Measurements from ENCODE around the gene OPA1.

OPA1 gene

GRCh38 chr3:193553586-193553985 is 39.4 kb upstream of the OPA1 start:
- no peak for TF ChIP-seq EZH2phosphoT487 (IDR thresholded peaks at IDR 0.05; ENCODE audit: borderline replicate concordance)
- TF ChIP-seq CTCF (conservative IDR thresholded peaks at IDR 0.05; ENCODE audit: low read length), result no peak
- H3K4me1 ChIP-seq (ENCODE audit: insufficient read depth, low read length, poor library complexity, severe bottlenecking), result no peaks in the 10 kb centered on the region
- no peak overlapping the region for H3K4me3 ChIP-seq (ENCODE audit: low read length, poor library complexity, severe bottlenecking)
- no peaks in the 10 kb centered on the region for H3K9me3 ChIP-seq (ENCODE audit: insufficient read depth, low read depth, low read length)
- H3K9ac ChIP-seq (ENCODE audit: low read depth, low read length, poor library complexity, severe bottlenecking), result no peak overlapping the region
- H3F3A ChIP-seq (ENCODE audit: low read depth), result no peaks in the 10 kb centered on the region
- no peaks in the 10 kb centered on the region for H3K79me2 ChIP-seq (ENCODE audit: insufficient read depth, low read length)
- H3K36me3 ChIP-seq (ENCODE audit: insufficient read depth, low read length), result no peaks in the 10 kb centered on the region
- no peaks in the 10 kb centered on the region for H3K9me2 ChIP-seq (replicated peaks; ENCODE audit: low read depth, low read length)
- H3K4me2 ChIP-seq (ENCODE audit: low read depth, low read length, poor library complexity, severe bottlenecking), result no peak overlapping the region
- H3K27me3 ChIP-seq (ENCODE audit: insufficient read depth, low read length, poor library complexity, severe bottlenecking), result no peaks in the 10 kb centered on the region
- H4K20me1 ChIP-seq (ENCODE audit: insufficient read depth, low read length, poor library complexity, severe bottlenecking), result no peaks in the 10 kb centered on the region
- no peak overlapping the region for H2AFZ ChIP-seq (ENCODE audit: low read length)

GRCh38 chr3:193554811-193555210 is 38.2 kb upstream of the OPA1 start, which contains the start of gene ATP13A4:
Gene ATP13A4 (minus strand): TSS chr3:193554895. CDS start chr3:193554799, 96 bp downstream.
- Histone ChIP-seq H3K36me3 (ENCODE audit: insufficient read depth, low read length) (no peaks in the 10 kb centered on the region), H3K9me2 (replicated peaks; ENCODE audit: low read depth, low read length) (no peaks in the 10 kb centered on the region), H3K9me3 (ENCODE audit: insufficient read depth, low read depth, low read length) (no peaks in the 10 kb centered on the region), H4K20me1 (ENCODE audit: insufficient read depth, low read length, poor library complexity, severe bottlenecking) (no peaks in the 10 kb centered on the region), H3K4me2 (ENCODE audit: low read depth, low read length, poor library complexity, severe bottlenecking) (no peak within 1 kb of the TSS), H3K27me3 (ENCODE audit: insufficient read depth, low read length, poor library complexity, severe bottlenecking) (no peaks in the 10 kb centered on the region), H3K4me3 (ENCODE audit: low read length, poor library complexity, severe bottlenecking) (no peak within 1 kb of the TSS), H3K9ac (ENCODE audit: low read depth, low read length, poor library complexity, severe bottlenecking) (no peak within 1 kb of the TSS), H3K4me1 (ENCODE audit: insufficient read depth, low read length, poor library complexity, severe bottlenecking) (no peaks in the 10 kb centered on the region), H3F3A (ENCODE audit: low read depth) (no peaks in the 10 kb centered on the region), H3K79me2 (ENCODE audit: insufficient read depth, low read length) (no peaks in the 10 kb centered on the region), H2AFZ (ENCODE audit: low read length) (no peak within 1 kb of the TSS)
- no peak for TF ChIP-seq CTCF (conservative IDR thresholded peaks at IDR 0.05; ENCODE audit: low read length)
- no peak for TF ChIP-seq EZH2phosphoT487 (IDR thresholded peaks at IDR 0.05; ENCODE audit: borderline replicate concordance)

GRCh38 chr3:193556841-193557240 is 36.2 kb upstream of the OPA1 start:
- no peaks in the 10 kb centered on the region for H3K9me2 ChIP-seq (replicated peaks; ENCODE audit: low read depth, low read length)
- H4K20me1 ChIP-seq (ENCODE audit: insufficient read depth, low read length, poor library complexity, severe bottlenecking), result no peaks in the 10 kb centered on the region
- no peaks in the 10 kb centered on the region for H3K79me2 ChIP-seq (ENCODE audit: insufficient read depth, low read length)
- no peak overlapping the region for H3K4me3 ChIP-seq (ENCODE audit: low read length, poor library complexity, severe bottlenecking)
- no peak overlapping the region for H3K9ac ChIP-seq (ENCODE audit: low read depth, low read length, poor library complexity, severe bottlenecking)
- no peaks in the 10 kb centered on the region for H3F3A ChIP-seq (ENCODE audit: low read depth)
- no peak for TF ChIP-seq EZH2phosphoT487 (IDR thresholded peaks at IDR 0.05; ENCODE audit: borderline replicate concordance)
- no peak for TF ChIP-seq CTCF (conservative IDR thresholded peaks at IDR 0.05; ENCODE audit: low read length)
- no peaks in the 10 kb centered on the region for H3K4me1 ChIP-seq (ENCODE audit: insufficient read depth, low read length, poor library complexity, severe bottlenecking)
- H3K9me3 ChIP-seq (ENCODE audit: insufficient read depth, low read depth, low read length), result no peaks in the 10 kb centered on the region
- H3K27me3 ChIP-seq (ENCODE audit: insufficient read depth, low read length, poor library complexity, severe bottlenecking), result no peaks in the 10 kb centered on the region
- no peak overlapping the region for H3K4me2 ChIP-seq (ENCODE audit: low read depth, low read length, poor library complexity, severe bottlenecking)
- H2AFZ ChIP-seq (ENCODE audit: low read length), result no peak overlapping the region
- H3K36me3 ChIP-seq (ENCODE audit: insufficient read depth, low read length), result no peaks in the 10 kb centered on the region
